GM19035 (cell line): ENCODE results near the gene PDE9A.
"Not testable (repeated sequence)": the region's sequence is repeated elsewhere in the genome, so short reads cannot be mapped to it uniquely, and the experiment has no call there.

Experiments
- ATAC-seq: cut with Tn5 transposase; IDR thresholded peaks from one replicate; pipeline ENCODE4 v1.9.1; 2021; ENCODE audit not compliant: unreplicated experiment

PDE9A gene

GRCh38 chr21:42624095-42624790, 29.2 kb upstream of the PDE9A start:
- ATAC-seq: no peak

- ATAC-seq: no peak
Measured at GRCh38 chr21:42624936-42625335, 28.5 kb upstream of the PDE9A start.

- ATAC-seq: no peak
Measured at GRCh38 chr21:42626171-42626570, 27.2 kb upstream of the PDE9A start.

- ATAC-seq: no peak
Measured at GRCh38 chr21:42627527-42628289, 25.7 kb upstream of the PDE9A start.

- ATAC-seq: not testable (repeated sequence)
Measured at GRCh38 chr21:42628466-42629061, 24.9 kb upstream of the PDE9A start.

GRCh38 chr21:42629933-42630589, 23.4 kb upstream of the PDE9A start:
- no peak for ATAC-seq

- no peak for ATAC-seq
Measured at GRCh38 chr21:42630626-42631025, 22.8 kb upstream of the PDE9A start.

- no peak for ATAC-seq
Measured at GRCh38 chr21:42631142-42631541, 22.3 kb upstream of the PDE9A start.

GRCh38 chr21:42632336-42632751, 21.1 kb upstream of the PDE9A start:
- ATAC-seq: no peak

- ATAC-seq: no peak
Measured at GRCh38 chr21:42632771-42633690, 20.4 kb upstream of the PDE9A start.

GRCh38 chr21:42633858-42634257, 19.6 kb upstream of the PDE9A start:
- no peak for ATAC-seq

GRCh38 chr21:42635848-42636519, 17.4 kb upstream of the PDE9A start:
- ATAC-seq: no peak

GRCh38 chr21:42636520-42637266, 16.7 kb upstream of the PDE9A start:
- no peak for ATAC-seq

GRCh38 chr21:42637267-42638041, 16.0 kb upstream of the PDE9A start:
- no peak for ATAC-seq

- ATAC-seq: no peak
Measured at GRCh38 chr21:42638266-42638863, 15.1 kb upstream of the PDE9A start.

- ATAC-seq: no peak
Measured at GRCh38 chr21:42639646-42640152, 13.7 kb upstream of the PDE9A start.

- no peak for ATAC-seq
Measured at GRCh38 chr21:42640486-42640885, 12.9 kb upstream of the PDE9A start.
